Fibroblast of pulmonary artery (primary cell): ENCODE data around the gene LRRN3.

ENCODE experiments used
- DNase-seq: peaks from one replicate; pipeline ENCODE4 v3.0.0-alpha.2; 2010; ENCODE audit warnings: low read depth
- H3K4me3 ChIP-seq: replicated peaks from 2 replicates; pipeline ENCODE4 v1.5.1; 2011; ENCODE audit warnings: low read depth, mild to moderate bottlenecking, control low read depth, low read length, moderate library complexity
- CTCF ChIP-seq: IDR thresholded peaks from 2 replicates; pipeline ENCODE4 v1.5.1; 2011; ENCODE audit warnings: mild to moderate bottlenecking, control low read depth, low read length, inconsistent platforms; ENCODE audit errors: missing control alignments

Gene LRRN3

GRCh38 chr7:111050875-111051416 lies 40.0 kb upstream of the LRRN3 start:
- no peak for TF ChIP-seq CTCF
- H3K4me3 ChIP-seq, result no peak overlapping the region
- no peak for DNase-seq

GRCh38 chr7:111051832-111052231 lies 39.1 kb upstream of the LRRN3 start:
- TF ChIP-seq CTCF, result no peak
- DNase-seq, result no peak
- H3K4me3 ChIP-seq, result no peak overlapping the region

GRCh38 chr7:111053035-111053434 lies 37.9 kb upstream of the LRRN3 start:
- TF ChIP-seq CTCF, result no peak
- no peak for DNase-seq
- H3K4me3 ChIP-seq, result no peak overlapping the region

- H3K4me3 ChIP-seq, result no peak overlapping the region
- no peak for DNase-seq
- no peak for TF ChIP-seq CTCF
Measured at GRCh38 chr7:111056371-111056770, 34.6 kb upstream of the LRRN3 start.

GRCh38 chr7:111057066-111057465 lies 33.9 kb upstream of the LRRN3 start:
- TF ChIP-seq CTCF, result no peak
- H3K4me3 ChIP-seq, result no peak overlapping the region
- no peak for DNase-seq

- no peak for DNase-seq
- H3K4me3 ChIP-seq, result no peak overlapping the region
- TF ChIP-seq CTCF, result no peak
Measured at GRCh38 chr7:111059833-111060232, 31.1 kb upstream of the LRRN3 start.

GRCh38 chr7:111063166-111063565 lies 27.8 kb upstream of the LRRN3 start:
- DNase-seq, result no peak
- TF ChIP-seq CTCF, result no peak

More at GRCh38 chr7:111063166-111063565, 27.8 kb upstream of the LRRN3 start:
- no peak overlapping the region for H3K4me3 ChIP-seq
